NCI-H1417 (cell line): ENCODE data around the gene CABCOCO1.
"Not testable (repeated sequence)": the region's sequence is repeated elsewhere in the genome, so short reads cannot be mapped to it uniquely, and the experiment has no call there.

Experiments
- DNase-seq, 3 experiments: peaks; one replicate each; lab custom pipeline; 2025; lab: John Stamatoyannopoulos, UW

Gene CABCOCO1

GRCh38 chr10:61712105-61712504 is 49.4 kb downstream of the CABCOCO1 start:
- DNase-seq, result not testable (repeated sequence)

GRCh38 chr10:61719475-61719874 is 56.7 kb downstream of the CABCOCO1 start:
- DNase-seq, result not testable (repeated sequence)

GRCh38 chr10:61719906-61720305 is 57.2 kb downstream of the CABCOCO1 start:
- DNase-seq, result no peak

- no peak for DNase-seq
Measured at GRCh38 chr10:61721431-61721830, 58.7 kb downstream of the CABCOCO1 start.

GRCh38 chr10:61725221-61725620 is 62.5 kb downstream of the CABCOCO1 start:
- DNase-seq, result not testable (repeated sequence)

- DNase-seq, result no peak
Measured at GRCh38 chr10:61729596-61729995, 66.9 kb downstream of the CABCOCO1 start.

- no peak for DNase-seq
Measured at GRCh38 chr10:61730671-61731070, 67.9 kb downstream of the CABCOCO1 start.

- DNase-seq, result no peak
Measured at GRCh38 chr10:61731638-61732037, 68.9 kb downstream of the CABCOCO1 start.

- no peak for DNase-seq
Measured at GRCh38 chr10:61732629-61733278, 70.0 kb downstream of the CABCOCO1 start.

GRCh38 chr10:61733358-61733940 is 70.7 kb downstream of the CABCOCO1 start:
- DNase-seq, result peak; percentile 3 to 64 (median 31)

- no peak for DNase-seq
Measured at GRCh38 chr10:61735882-61736281, 73.2 kb downstream of the CABCOCO1 start.

GRCh38 chr10:61737455-61737854 is 74.7 kb downstream of the CABCOCO1 start:
- not testable (repeated sequence) for DNase-seq

GRCh38 chr10:61742812-61743211 is 80.1 kb downstream of the CABCOCO1 start:
- DNase-seq, result no peak

GRCh38 chr10:61744469-61744868 is 81.7 kb downstream of the CABCOCO1 start:
- peak in 2 of 3 experiments; percentile 2 to 29 for DNase-seq

GRCh38 chr10:61746377-61746776 is 83.6 kb downstream of the CABCOCO1 start:
- DNase-seq, result peak in 1 of 3 experiments; percentile 53

GRCh38 chr10:61747307-61747706 is 84.6 kb downstream of the CABCOCO1 start:
- no peak for DNase-seq

- DNase-seq, result no peak
Measured at GRCh38 chr10:61749291-61749690, 86.6 kb downstream of the CABCOCO1 start.

- DNase-seq, result peak in 2 of 3 experiments; percentile 23 to 42
Measured at GRCh38 chr10:61750943-61751471, 88.3 kb downstream of the CABCOCO1 start.

- DNase-seq, result no peak
Measured at GRCh38 chr10:61751599-61751998, 88.9 kb downstream of the CABCOCO1 start.

- peak in 1 of 3 experiments; percentile 1 for DNase-seq
Measured at GRCh38 chr10:61752111-61753011, 89.6 kb downstream of the CABCOCO1 start.

- no peak for DNase-seq
Measured at GRCh38 chr10:61753453-61753852, 90.7 kb downstream of the CABCOCO1 start.
